Activated B cell treated with CpG ODN at 0.5 μM for 24 hours (primary cell): ENCODE measurements around the gene MTRR. TPM values are rescaled to one million over a fixed set of nuclear protein-coding genes. Genes with fewer than 3 reads are reported as not detected.

Experiments used
- ATAC-seq: fragments of 200-7000 bp; cut with Tn5 transposase; one replicate; pipeline ENCODE4 v1.10.0; 2021; ENCODE audit warnings: low read depth, mild to moderate bottlenecking, moderate library complexity
- CTCF ChIA-PET: fragments of 350-600 bp; sonication (Branson Sonifier 250); formaldehyde crosslinking; loops from one replicate; lab custom pipeline; 2021; ENCODE audit warnings: antibody characterized with exemption; lab: Charles Lee
- POLR2A ChIA-PET: fragments of 350-600 bp; sonication (Branson Sonifier 250); formaldehyde crosslinking; loops from one replicate; lab custom pipeline; 2021; ENCODE audit warnings: antibody characterized with exemption; lab: Charles Lee
- DNase-seq: peaks from one replicate; pipeline ENCODE4 v3.0.0; 2022
- H3K27ac Mint-ChIP-seq: one replicate; pipeline ENCODE4 v1.8.0; 2020; ENCODE audit warnings: mixed read lengths
- H3K27me3 Mint-ChIP-seq: one replicate; pipeline ENCODE4 v1.8.0; 2021; ENCODE audit warnings: mixed read lengths
- H3K36me3 Mint-ChIP-seq: one replicate; pipeline ENCODE4 v1.8.0; 2021; ENCODE audit warnings: low read depth, mixed read lengths
- H3K4me1 Mint-ChIP-seq: one replicate; pipeline ENCODE4 v1.8.0; 2021; ENCODE audit warnings: mixed read lengths
- H3K4me3 Mint-ChIP-seq: one replicate; pipeline ENCODE4 v1.8.0; 2020; ENCODE audit warnings: mild to moderate bottlenecking, mixed read lengths
- H3K9me3 Mint-ChIP-seq: one replicate; pipeline ENCODE4 v1.8.0; 2020; ENCODE audit warnings: mixed read lengths
- CTCF ChIP-seq: fragments of 200-600 bp; IDR thresholded peaks from one replicate; pipeline ENCODE4 v1.8.0; 2022; ENCODE audit warnings: antibody characterized with exemption, mild to moderate bottlenecking
- intact Hi-C: fragments of 100-400 bp; cut with micrococcal nuclease; formaldehyde crosslinking; loops from one replicate; pipeline ENCODE4 v1.15.1; 2024
- total RNA-seq: library from RNA; stranded (reverse); gene quantifications from 2 replicates; pipeline ENCODE4 v1.2.3, GENCODE V29; 2022

MTRR gene
- total RNA-seq, 1 donor from 2014 or later = 70.7 TPM

GRCh38 chr5:7827610-7828009, 41.3 kb upstream of the MTRR start:
- H3K27ac Mint-ChIP-seq = no peak overlapping the region
- peaks cover 3% of the 10 kb centered on the region for H3K27me3 Mint-ChIP-seq
- H3K4me1 Mint-ChIP-seq = no peaks in the 10 kb centered on the region
- no peaks in the 10 kb centered on the region for H3K36me3 Mint-ChIP-seq
- no peak for TF ChIP-seq CTCF
- ATAC-seq (no peak), DNase-seq (no peak)
- H3K9me3 Mint-ChIP-seq = no peaks in the 10 kb centered on the region
- POLR2A ChIA-PET = no interaction called here
- no peak overlapping the region for H3K4me3 Mint-ChIP-seq
- CTCF ChIA-PET = no interaction called here
- intact Hi-C loops = no loop called here

- Mint-ChIP-seq H3K4me3 (no peak overlapping the region), H3K27me3 (peaks cover 3% of the 10 kb centered on the region), H3K4me1 (no peaks in the 10 kb centered on the region), H3K9me3 (no peaks in the 10 kb centered on the region), H3K27ac (no peak overlapping the region), H3K36me3 (no peaks in the 10 kb centered on the region)
- CTCF ChIA-PET = no interaction called here
- TF ChIP-seq CTCF = no peak
- POLR2A ChIA-PET = no interaction called here
- intact Hi-C loops = no loop called here
- DNase-seq (no peak), ATAC-seq (no peak)
Observed at GRCh38 chr5:7828269-7828668, 40.7 kb upstream of the MTRR start.

- intact Hi-C loops = no loop called here
- Mint-ChIP-seq H3K4me3 (no peak overlapping the region), H3K9me3 (no peaks in the 10 kb centered on the region), H3K27me3 (peaks cover 6% of the 10 kb centered on the region), H3K4me1 (no peaks in the 10 kb centered on the region), H3K27ac (no peak overlapping the region), H3K36me3 (no peaks in the 10 kb centered on the region)
- POLR2A ChIA-PET = no interaction called here
- no peak for TF ChIP-seq CTCF
- no peak for DNase-seq
- CTCF ChIA-PET = no interaction called here
- no peak for ATAC-seq
Observed at GRCh38 chr5:7834982-7835381, 34.0 kb upstream of the MTRR start.

- intact Hi-C loops = no loop called here
- peaks cover 22% of the 10 kb centered on the region for H3K27me3 Mint-ChIP-seq
Observed at GRCh38 chr5:7837403-7837802, 31.5 kb upstream of the MTRR start.

GRCh38 chr5:7842531-7842930, 26.4 kb upstream of the MTRR start:
- no peak for TF ChIP-seq CTCF
- H3K27ac Mint-ChIP-seq = no peak overlapping the region
- H3K36me3 Mint-ChIP-seq = no peaks in the 10 kb centered on the region
- no peaks in the 10 kb centered on the region for H3K9me3 Mint-ChIP-seq
- ChIA-PET CTCF (no interaction called here), POLR2A (no interaction called here)
- peaks cover 10% of the 10 kb centered on the region for H3K4me1 Mint-ChIP-seq
- DNase-seq (no peak), ATAC-seq (no peak)
- H3K27me3 Mint-ChIP-seq = peaks cover 22% of the 10 kb centered on the region
- intact Hi-C loops = no loop called here
- no peak overlapping the region for H3K4me3 Mint-ChIP-seq

More at GRCh38 chr5:7837403-7837802, 31.5 kb upstream of the MTRR start:
- no peak for ATAC-seq
- TF ChIP-seq CTCF = no peak
- H3K4me1 Mint-ChIP-seq = no peaks in the 10 kb centered on the region
- no peak overlapping the region for H3K27ac Mint-ChIP-seq
- ChIA-PET POLR2A (no interaction called here), CTCF (no interaction called here)
- no peaks in the 10 kb centered on the region for H3K9me3 Mint-ChIP-seq
- H3K4me3 Mint-ChIP-seq = no peak overlapping the region
- no peaks in the 10 kb centered on the region for H3K36me3 Mint-ChIP-seq
- DNase-seq = no peak
